Measurements from ENCODE around the gene SRP72. TPM values are rescaled to one million over a fixed set of nuclear protein-coding genes. Genes with fewer than 3 reads are reported as not detected.

SRP72 gene
- total and polyA plus RNA-seq, 2 donors (not counting 3 experiments of a cell fraction or from before 2014, with no cell fraction given), result 65.7 to 132 TPM

DNA sequence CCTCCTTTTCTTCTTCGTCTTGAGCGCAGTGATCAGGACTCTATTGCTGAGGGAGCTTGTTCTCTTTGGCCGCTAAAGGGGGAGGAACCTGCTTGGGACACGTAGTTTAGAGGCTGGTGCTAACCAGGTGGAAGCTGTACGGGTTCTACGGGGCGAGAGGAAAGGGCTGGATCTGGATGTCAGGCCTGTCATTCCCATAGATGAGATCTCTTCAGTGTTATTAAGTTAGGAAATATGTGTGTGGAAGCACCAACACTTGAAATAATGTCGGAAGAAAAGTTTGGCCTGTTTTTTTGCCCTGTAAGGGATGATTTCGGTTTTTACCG is 643 bp downstream of the SRP72 start:
- TSS peak; percentile 26 for BruUV-seq (replicated peaks)
- ChIA-PET POLR2A (interaction anchor here (1.1 to 1.4 kb wide), 2 partner anchors 32 to 33 kb away, joined by 3 read pairs; partner anchors contain the start of gene PPAT), CTCF (interaction anchor here (0.6 to 1.7 kb wide), 7 partner anchors 13 to 519 kb away, joined by 3 to 7 read pairs (median 6); partner anchors contain the start of gene CEP135)
- Histone ChIP-seq H3K4me3 (replicated peaks in 1 of 3; ENCODE audit: insufficient read depth in 1 of 3, low read depth in 1 of 3, low read length in 3 of 3) (peak overlapping the region; percentile 67 to 99 (median 98)), H3K4me2 (ENCODE audit: insufficient read depth, low read length) (peak overlapping the region; percentile 99), H2AFZ (ENCODE audit: low read depth, low read length) (peak overlapping the region; percentile 74), H4K20me1 (replicated peaks; ENCODE audit: control insufficient read depth, extremely low read depth, insufficient read depth, low read length) (no peaks in the 10 kb centered on the region), H3K27me3 (ENCODE audit: control insufficient read depth in 2 of 2, insufficient read depth in 2 of 2, low read length in 2 of 2) (no peaks in the 10 kb centered on the region), H3K9me1 (replicated peaks; ENCODE audit: control insufficient read depth, extremely low read depth, insufficient read depth, low read length) (no peaks in the 10 kb centered on the region), H3K9ac (replicated peaks; ENCODE audit: extremely low read depth, insufficient read depth, low read length) (peak overlapping the region; percentile 98), H3K36me3 (ENCODE audit: control insufficient read depth in 2 of 2, extremely low read depth in 1 of 2, insufficient read depth in 2 of 2, low read length in 2 of 2) (peaks cover 5 to 10% of the 10 kb centered on the region in 2 experiments), H3K79me2 (ENCODE audit: control insufficient read depth, insufficient read depth, low read length) (peaks cover 64% of the 10 kb centered on the region), H3K27ac (ENCODE audit: insufficient read depth, low read depth, low read length) (peak overlapping the region; percentile 94), H3K9me3 (replicated peaks; ENCODE audit: control insufficient read depth, insufficient read depth, low read length) (no peaks in the 10 kb centered on the region), H3K4me1 (ENCODE audit: control insufficient read depth, extremely low read depth, insufficient read depth, low read length) (peaks cover 27% of the 10 kb centered on the region)
- intact Hi-C loops (cut with micrococcal nuclease) (loop anchor here (1.0 to 2.0 kb wide), 3 partner anchors 37 to 520 kb away; partner anchors contain the start of genes ARL9 and CEP135), dilution Hi-C loops (cut with MboI; ENCODE audit: extremely low pct_ligation_motif_present, low sequenced_read_pairs) (no loop called here)
- TF ChIP-seq, protein P1, sequence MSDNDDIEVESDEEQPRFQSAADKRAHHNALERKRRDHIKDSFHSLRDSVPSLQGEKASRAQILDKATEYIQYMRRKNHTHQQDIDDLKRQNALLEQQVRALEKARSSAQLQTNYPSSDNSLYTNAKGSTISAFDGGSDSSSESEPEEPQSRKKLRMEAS (IDR thresholded peaks at IDR 0.05; ENCODE audit: insufficient read depth, insufficient read length), result no peak
- no peak for TF ChIP-seq POLR2AphosphoS5 (IDR thresholded peaks at IDR 0.05; ENCODE audit: insufficient read depth, low read depth, low read length)
- TF ChIP-seq EZH2 (IDR thresholded peaks at IDR 0.05; ENCODE audit: borderline replicate concordance, low read depth, low read length, severe bottlenecking), result no peak
- no peak for TF ChIP-seq GATA2 (IDR thresholded peaks at IDR 0.05; ENCODE audit: insufficient read depth, insufficient read length, low read depth, low read length)
- TF ChIP-seq FOS (IDR thresholded peaks at IDR 0.05; ENCODE audit: borderline replicate concordance, insufficient read depth, low read length), result no peak
- no peak for TF ChIP-seq MYC (IDR thresholded peaks at IDR 0.05; ENCODE audit: low read depth, low read length)
- TF ChIP-seq, protein P2, sequence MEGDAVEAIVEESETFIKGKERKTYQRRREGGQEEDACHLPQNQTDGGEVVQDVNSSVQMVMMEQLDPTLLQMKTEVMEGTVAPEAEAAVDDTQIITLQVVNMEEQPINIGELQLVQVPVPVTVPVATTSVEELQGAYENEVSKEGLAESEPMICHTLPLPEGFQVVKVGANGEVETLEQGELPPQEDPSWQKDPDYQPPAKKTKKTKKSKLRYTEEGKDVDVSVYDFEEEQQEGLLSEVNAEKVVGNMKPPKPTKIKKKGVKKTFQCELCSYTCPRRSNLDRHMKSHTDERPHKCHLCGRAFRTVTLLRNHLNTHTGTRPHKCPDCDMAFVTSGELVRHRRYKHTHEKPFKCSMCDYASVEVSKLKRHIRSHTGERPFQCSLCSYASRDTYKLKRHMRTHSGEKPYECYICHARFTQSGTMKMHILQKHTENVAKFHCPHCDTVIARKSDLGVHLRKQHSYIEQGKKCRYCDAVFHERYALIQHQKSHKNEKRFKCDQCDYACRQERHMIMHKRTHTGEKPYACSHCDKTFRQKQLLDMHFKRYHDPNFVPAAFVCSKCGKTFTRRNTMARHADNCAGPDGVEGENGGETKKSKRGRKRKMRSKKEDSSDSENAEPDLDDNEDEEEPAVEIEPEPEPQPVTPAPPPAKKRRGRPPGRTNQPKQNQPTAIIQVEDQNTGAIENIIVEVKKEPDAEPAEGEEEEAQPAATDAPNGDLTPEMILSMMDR (IDR thresholded peaks at IDR 0.05; ENCODE audit: extremely low read depth in 1 of 2, insufficient read depth in 1 of 2, low read depth in 1 of 2, low read length in 2 of 2), result no peak
- TF ChIP-seq JUN (IDR thresholded peaks at IDR 0.05; ENCODE audit: borderline replicate concordance, insufficient read depth, insufficient read length, low read depth), result no peak
- no peak for TF ChIP-seq POLR2A (IDR thresholded peaks at IDR 0.05; ENCODE audit: low read depth, low read length)
- DNase-seq (ENCODE audit: low read depth, low spot score), result peak; percentile 67
- FAIRE-seq, result no peak

Measured in endothelial cell of umbilical vein (primary cell).